ENCODE measurements around the gene EMX1.
A peak's percentile ranks its signal among the peaks of the same experiment; 100 is the strongest.

The EMX1 gene

GRCh38 chr2:72919414-72920317 is 2.3 kb downstream of the EMX1 start:
- Histone ChIP-seq H2BK5ac (ENCODE audit: low read length) (no peak overlapping the region), H3K4me2 (ENCODE audit: low read length) (peak overlapping the region; percentile 81), H3K27me3 (ENCODE audit: insufficient read depth, low read length, poor library complexity) (peaks cover 69% of the 10 kb centered on the region), H2AK5ac (ENCODE audit: low read length) (no peak overlapping the region), H3K27ac (ENCODE audit: low read depth, low read length) (no peak overlapping the region), H3K56ac (ENCODE audit: low read length) (peak overlapping the region; percentile 29), H3K79me1 (ENCODE audit: low read length) (no peaks in the 10 kb centered on the region), H3K36me3 (ENCODE audit: control insufficient read depth, insufficient read depth, low read length) (no peaks in the 10 kb centered on the region), H4K5ac (ENCODE audit: low read length) (no peak overlapping the region), H3K4me1 (ENCODE audit: control insufficient read depth, low read depth, low read length) (peaks cover 9% of the 10 kb centered on the region), H3K23ac (ENCODE audit: low read length) (no peak overlapping the region), H3K4me3 (ENCODE audit: low read length) (peak overlapping the region; percentile 8), H4K8ac (ENCODE audit: low read depth, low read length) (no peak overlapping the region), H3K79me2 (ENCODE audit: control insufficient read depth, insufficient read depth, low read length) (no peaks in the 10 kb centered on the region), H3K18ac (ENCODE audit: low read length) (no peak overlapping the region), H2BK15ac (replicated peaks; ENCODE audit: low read depth) (no peak overlapping the region), H3K9ac (ENCODE audit: low read length) (peak overlapping the region; percentile 50), H3K4ac (ENCODE audit: low read depth, low read length) (no peak overlapping the region), H2BK120ac (ENCODE audit: low read depth, low read length) (no peak overlapping the region)
- peak; percentile 69 for DNase-seq
- no CpG with 5 or more reads among the region's 48 CpGs for WGBS (ENCODE audit: extremely low coverage, insufficient coverage, low lambda C conversion rate)

- DNase-seq: peak; percentile 75
- H3K36me3 ChIP-seq (ENCODE audit: control insufficient read depth, insufficient read depth, low read length): no peaks in the 10 kb centered on the region
Measured at GRCh38 chr2:72920318-72921087, 3.2 kb downstream of the EMX1 start.

DNA sequence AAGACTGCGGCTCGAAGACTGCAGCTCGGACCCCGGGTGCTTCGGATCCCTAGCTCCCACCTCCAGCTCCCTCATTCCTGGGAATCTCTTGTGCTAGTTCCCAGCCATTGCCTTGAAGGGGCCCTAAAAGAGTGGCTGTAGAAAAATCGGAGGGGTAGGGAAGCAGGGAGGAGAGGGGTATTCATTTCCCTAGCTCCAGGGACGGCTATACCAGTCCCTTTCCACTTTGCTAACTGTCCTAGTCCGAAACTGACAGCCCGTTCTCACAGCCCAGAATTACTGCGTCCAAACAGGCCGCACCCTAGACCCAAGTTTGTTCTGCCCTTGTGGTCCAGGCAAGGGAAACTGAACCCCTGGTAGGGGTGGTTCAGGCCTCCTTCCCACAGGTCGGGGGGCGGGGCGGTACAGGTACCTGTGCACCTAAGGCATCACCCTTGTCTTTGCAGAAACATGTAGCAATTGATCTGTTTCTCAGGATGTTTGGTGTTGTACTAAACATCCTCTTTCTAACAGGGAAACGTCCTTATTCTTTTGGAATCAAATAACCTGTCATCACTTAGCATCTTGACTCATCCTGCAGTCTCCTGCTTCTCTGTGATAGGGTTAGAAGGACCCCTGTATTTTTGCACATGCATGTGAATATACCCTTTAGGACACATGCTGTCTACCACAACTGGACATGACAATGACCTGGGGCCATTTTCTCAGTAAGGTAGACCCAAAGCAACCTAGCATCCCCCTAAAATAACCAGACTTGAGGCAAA is 4.0 kb downstream of the EMX1 start:
- no CpG with 5 or more reads among the region's 15 CpGs for WGBS (ENCODE audit: extremely low coverage, insufficient coverage, low lambda C conversion rate)
- no peak overlapping the region for H3K4me3 ChIP-seq (ENCODE audit: low read length)

More at GRCh38 chr2:72920318-72921087, 3.2 kb downstream of the EMX1 start:
- H3K4ac ChIP-seq (ENCODE audit: low read depth, low read length): no peak overlapping the region
- no CpG with 5 or more reads among the region's 77 CpGs for WGBS (ENCODE audit: extremely low coverage, insufficient coverage, low lambda C conversion rate)
- H3K56ac ChIP-seq (ENCODE audit: low read length): peak overlapping the region; percentile 29
- H3K79me1 ChIP-seq (ENCODE audit: low read length): no peaks in the 10 kb centered on the region
- no peak overlapping the region for H2BK5ac ChIP-seq (ENCODE audit: low read length)
- H3K4me1 ChIP-seq (ENCODE audit: control insufficient read depth, low read depth, low read length): peaks cover under 1% of the 10 kb centered on the region
- H2BK15ac ChIP-seq (replicated peaks; ENCODE audit: low read depth): no peak overlapping the region
- H3K18ac ChIP-seq (ENCODE audit: low read length): peak overlapping the region; percentile 9
- H3K4me2 ChIP-seq (ENCODE audit: low read length): peak overlapping the region; percentile 81
- H4K8ac ChIP-seq (ENCODE audit: low read depth, low read length): no peak overlapping the region
- no peak overlapping the region for H2BK120ac ChIP-seq (ENCODE audit: low read depth, low read length)
- H4K5ac ChIP-seq (ENCODE audit: low read length): no peak overlapping the region
- no peak overlapping the region for H3K27ac ChIP-seq (ENCODE audit: low read depth, low read length)
- peaks cover 72% of the 10 kb centered on the region for H3K27me3 ChIP-seq (ENCODE audit: insufficient read depth, low read length, poor library complexity)
- no peak overlapping the region for H3K23ac ChIP-seq (ENCODE audit: low read length)
- no peak overlapping the region for H2AK5ac ChIP-seq (ENCODE audit: low read length)
- peak overlapping the region; percentile 8 for H3K4me3 ChIP-seq (ENCODE audit: low read length)
- H3K79me2 ChIP-seq (ENCODE audit: control insufficient read depth, insufficient read depth, low read length): no peaks in the 10 kb centered on the region
- H3K9ac ChIP-seq (ENCODE audit: low read length): peak overlapping the region; percentile 50

DNA sequence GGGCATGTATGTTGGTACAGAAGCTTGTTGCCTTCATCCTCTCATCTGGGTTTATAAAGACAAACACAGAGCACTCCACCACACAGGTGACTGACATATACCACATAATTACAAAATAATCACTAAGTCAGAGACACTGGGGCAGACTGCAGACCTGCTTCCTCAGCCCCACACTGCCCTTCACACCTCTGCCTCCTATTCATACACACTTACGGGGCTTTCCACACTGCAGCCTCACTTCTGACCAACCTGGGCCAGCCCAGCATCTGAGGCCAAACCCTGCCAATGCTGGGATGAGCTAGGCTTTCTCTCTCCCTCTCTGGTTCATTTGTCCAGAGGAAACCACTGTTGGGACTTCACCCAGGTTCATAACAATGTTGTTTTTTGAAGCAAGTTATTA is 4.5 kb downstream of the EMX1 start:
- H3K4me3 ChIP-seq (ENCODE audit: low read length): no peak overlapping the region
- no peak overlapping the region for H4K8ac ChIP-seq (ENCODE audit: low read depth, low read length)
- no peak overlapping the region for H2BK120ac ChIP-seq (ENCODE audit: low read depth, low read length)
- H3K27me3 ChIP-seq (ENCODE audit: insufficient read depth, low read length, poor library complexity): peaks cover 79% of the 10 kb centered on the region
- DNase-seq: no peak
- no peak overlapping the region for H3K4ac ChIP-seq (ENCODE audit: low read depth, low read length)
- H3K79me2 ChIP-seq (ENCODE audit: control insufficient read depth, insufficient read depth, low read length): no peaks in the 10 kb centered on the region
- no peak overlapping the region for H3K9ac ChIP-seq (ENCODE audit: low read length)
- H3K36me3 ChIP-seq (ENCODE audit: control insufficient read depth, insufficient read depth, low read length): no peaks in the 10 kb centered on the region
- H3K4me2 ChIP-seq (ENCODE audit: low read length): no peak overlapping the region
- no peak overlapping the region for H2BK15ac ChIP-seq (replicated peaks; ENCODE audit: low read depth)
- no peak overlapping the region for H3K23ac ChIP-seq (ENCODE audit: low read length)
- H3K4me1 ChIP-seq (ENCODE audit: control insufficient read depth, low read depth, low read length): no peaks in the 10 kb centered on the region
- H3K27ac ChIP-seq (ENCODE audit: low read depth, low read length): no peak overlapping the region
- no peaks in the 10 kb centered on the region for H3K79me1 ChIP-seq (ENCODE audit: low read length)
- H2BK5ac ChIP-seq (ENCODE audit: low read length): no peak overlapping the region
- H2AK5ac ChIP-seq (ENCODE audit: low read length): no peak overlapping the region
- no peak overlapping the region for H4K5ac ChIP-seq (ENCODE audit: low read length)
- no peak overlapping the region for H3K18ac ChIP-seq (ENCODE audit: low read length)
- WGBS (ENCODE audit: extremely low coverage, insufficient coverage, low lambda C conversion rate): no CpG with 5 or more reads among the region's 1 CpG
- H3K56ac ChIP-seq (ENCODE audit: low read length): no peak overlapping the region

More for the DNA sequence above, 4.0 kb downstream of the EMX1 start:
- H3K56ac ChIP-seq (ENCODE audit: low read length): no peak overlapping the region
- H3K4ac ChIP-seq (ENCODE audit: low read depth, low read length): no peak overlapping the region
- H4K8ac ChIP-seq (ENCODE audit: low read depth, low read length): no peak overlapping the region
- H3K27ac ChIP-seq (ENCODE audit: low read depth, low read length): no peak overlapping the region
- H4K5ac ChIP-seq (ENCODE audit: low read length): no peak overlapping the region
- H3K79me2 ChIP-seq (ENCODE audit: control insufficient read depth, insufficient read depth, low read length): no peaks in the 10 kb centered on the region
- H3K79me1 ChIP-seq (ENCODE audit: low read length): no peaks in the 10 kb centered on the region
- H3K4me1 ChIP-seq (ENCODE audit: control insufficient read depth, low read depth, low read length): no peaks in the 10 kb centered on the region
- H3K36me3 ChIP-seq (ENCODE audit: control insufficient read depth, insufficient read depth, low read length): no peaks in the 10 kb centered on the region
- H3K4me2 ChIP-seq (ENCODE audit: low read length): peak overlapping the region; percentile 25
- no peak overlapping the region for H3K23ac ChIP-seq (ENCODE audit: low read length)
- DNase-seq: no peak
- no peak overlapping the region for H2BK15ac ChIP-seq (replicated peaks; ENCODE audit: low read depth)
- H3K18ac ChIP-seq (ENCODE audit: low read length): peak overlapping the region; percentile 9
- H3K27me3 ChIP-seq (ENCODE audit: insufficient read depth, low read length, poor library complexity): peaks cover 73% of the 10 kb centered on the region
- H2AK5ac ChIP-seq (ENCODE audit: low read length): no peak overlapping the region
- H3K9ac ChIP-seq (ENCODE audit: low read length): no peak overlapping the region
- no peak overlapping the region for H2BK120ac ChIP-seq (ENCODE audit: low read depth, low read length)
- H2BK5ac ChIP-seq (ENCODE audit: low read length): no peak overlapping the region

- Histone ChIP-seq H3K23ac (ENCODE audit: low read length) (peak overlapping the region; percentile 57), H3K4me3 (ENCODE audit: low read length) (no peak overlapping the region), H3K4me1 (ENCODE audit: control insufficient read depth, low read depth, low read length) (no peaks in the 10 kb centered on the region), H3K79me1 (ENCODE audit: low read length) (no peaks in the 10 kb centered on the region), H3K27ac (ENCODE audit: low read depth, low read length) (no peak overlapping the region), H3K9ac (ENCODE audit: low read length) (no peak overlapping the region), H3K27me3 (ENCODE audit: insufficient read depth, low read length, poor library complexity) (peaks cover 79% of the 10 kb centered on the region), H2BK15ac (replicated peaks; ENCODE audit: low read depth) (no peak overlapping the region), H3K4ac (ENCODE audit: low read depth, low read length) (no peak overlapping the region), H2BK120ac (ENCODE audit: low read depth, low read length) (no peak overlapping the region), H3K56ac (ENCODE audit: low read length) (peak overlapping the region; percentile 8), H4K5ac (ENCODE audit: low read length) (no peak overlapping the region), H3K36me3 (ENCODE audit: control insufficient read depth, insufficient read depth, low read length) (no peaks in the 10 kb centered on the region), H3K18ac (ENCODE audit: low read length) (no peak overlapping the region), H3K4me2 (ENCODE audit: low read length) (peak overlapping the region; percentile 39), H2AK5ac (ENCODE audit: low read length) (no peak overlapping the region), H2BK5ac (ENCODE audit: low read length) (no peak overlapping the region), H3K79me2 (ENCODE audit: control insufficient read depth, insufficient read depth, low read length) (no peaks in the 10 kb centered on the region), H4K8ac (ENCODE audit: low read depth, low read length) (no peak overlapping the region)
- no peak for DNase-seq
- WGBS (ENCODE audit: extremely low coverage, insufficient coverage, low lambda C conversion rate): no CpG with 5 or more reads among the region's 36 CpGs
Measured at GRCh38 chr2:72923833-72924352, 6.6 kb downstream of the EMX1 start.

Measured in mesendoderm (in vitro differentiated cells).